Caco-2 (cell line): ENCODE results near the gene ZNF335. TPM values are rescaled to one million over a fixed set of nuclear protein-coding genes. Genes with fewer than 3 reads are reported as not detected.

Experiments
- BruUV-seq: library from RNA; stranded (reverse); fragments of 400-500 nt; replicated peaks from 2 replicates; lab custom pipeline; 2021; lab: Mats Ljungman, UMichigan
- CTCF ChIA-PET: fragments of 300-600 bp; sonication (Branson Sonifier 250); formaldehyde crosslinking; loops from one replicate; lab custom pipeline; 2022; ENCODE audit warnings: antibody characterized with exemption; lab: Charles Lee
- POLR2A ChIA-PET: fragments of 300-600 bp; sonication (Branson Sonifier 250); formaldehyde crosslinking; loops from one replicate; lab custom pipeline; 2022; ENCODE audit warnings: antibody characterized with exemption; lab: Charles Lee
- DNase-seq, 2 experiments: peaks; one replicate each; pipeline versions ENCODE4 v3.0.0 to v3.0.0-alpha.2; 2020 to 2022
- H3K27me3 ChIP-seq: replicated peaks from 2 replicates; pipeline ENCODE4 v1.6.0; 2011; ENCODE audit warnings: low read length; ENCODE audit not compliant: control insufficient read depth, insufficient read depth
- H3K36me3 ChIP-seq: 2 replicates; pipeline ENCODE4 v1.5.1; 2011; ENCODE audit warnings: low read length; ENCODE audit not compliant: control insufficient read depth, insufficient read depth
- H3K4me1 ChIP-seq: fragments of 250-450 bp; sonication (Bioruptor Pico); 2 replicates; pipeline ENCODE4 v1.5.1; 2020; ENCODE audit warnings: mild to moderate bottlenecking
- H3K4me3 ChIP-seq: 2 replicates; pipeline ENCODE4 v1.5.1; 2011; ENCODE audit warnings: low read depth, mild to moderate bottlenecking, control low read depth, low read length
- H3K9me3 ChIP-seq: fragments of 250-450 bp; sonication (Bioruptor Pico); 2 replicates; pipeline ENCODE4 v1.5.1; 2020; ENCODE audit warnings: mild to moderate bottlenecking, moderate library complexity
- H3K27ac Mint-ChIP-seq: one replicate; pipeline ENCODE4 v1.8.0; 2022; ENCODE audit warnings: mixed read lengths; ENCODE audit not compliant: unreplicated experiment
- H3K27me3 Mint-ChIP-seq: one replicate; pipeline ENCODE4 v1.8.0; 2022; ENCODE audit warnings: mixed read lengths; ENCODE audit not compliant: insufficient read depth, unreplicated experiment
- H3K36me3 Mint-ChIP-seq: one replicate; pipeline ENCODE4 v1.8.0; 2022; ENCODE audit warnings: mild to moderate bottlenecking, mixed read lengths; ENCODE audit not compliant: insufficient read depth, unreplicated experiment
- H3K4me1 Mint-ChIP-seq: one replicate; pipeline ENCODE4 v1.8.0; 2022; ENCODE audit warnings: low read depth, mixed read lengths; ENCODE audit not compliant: unreplicated experiment
- H3K4me3 Mint-ChIP-seq: one replicate; pipeline ENCODE4 v1.8.0; 2022; ENCODE audit warnings: mild to moderate bottlenecking, moderate library complexity, mixed read lengths; ENCODE audit not compliant: unreplicated experiment
- H3K9me3 Mint-ChIP-seq: one replicate; pipeline ENCODE4 v1.8.0; 2022; ENCODE audit warnings: mixed read lengths; ENCODE audit not compliant: unreplicated experiment
- intact Hi-C: fragments of 100-400 bp; cut with micrococcal nuclease; formaldehyde crosslinking; loops from one replicate; pipeline ENCODE4 v1.10.0; 2022; ENCODE audit not compliant: unreplicated experiment
- total RNA-seq: library from RNA; stranded (reverse); gene quantifications from 2 replicates; pipeline ENCODE4 v1.2.3, GENCODE V29; 2022
- TF ChIP-seq, protein P1 (sequence below), 2 experiments: fragments of 200-600 bp in 1 of 2; IDR thresholded peaks; 1 replicate in 1 of 2; 2 replicates in 1 of 2; pipeline versions ENCODE4 v1.5.1 to v1.8.0; 2011 to 2022; ENCODE audit warnings: antibody characterized with exemption in 1 of 2, control low read depth in 1 of 2, inconsistent platforms in 1 of 2, low read depth in 1 of 2, low read length in 1 of 2, mild to moderate bottlenecking in 1 of 2, moderate library complexity in 1 of 2; ENCODE audit not compliant: insufficient read depth in 1 of 2, severe bottlenecking in 1 of 2, unreplicated experiment in 1 of 2

Gene ZNF335
- total RNA-seq, 1 experiment from 2014 or later, result 35.1 TPM

DNA sequence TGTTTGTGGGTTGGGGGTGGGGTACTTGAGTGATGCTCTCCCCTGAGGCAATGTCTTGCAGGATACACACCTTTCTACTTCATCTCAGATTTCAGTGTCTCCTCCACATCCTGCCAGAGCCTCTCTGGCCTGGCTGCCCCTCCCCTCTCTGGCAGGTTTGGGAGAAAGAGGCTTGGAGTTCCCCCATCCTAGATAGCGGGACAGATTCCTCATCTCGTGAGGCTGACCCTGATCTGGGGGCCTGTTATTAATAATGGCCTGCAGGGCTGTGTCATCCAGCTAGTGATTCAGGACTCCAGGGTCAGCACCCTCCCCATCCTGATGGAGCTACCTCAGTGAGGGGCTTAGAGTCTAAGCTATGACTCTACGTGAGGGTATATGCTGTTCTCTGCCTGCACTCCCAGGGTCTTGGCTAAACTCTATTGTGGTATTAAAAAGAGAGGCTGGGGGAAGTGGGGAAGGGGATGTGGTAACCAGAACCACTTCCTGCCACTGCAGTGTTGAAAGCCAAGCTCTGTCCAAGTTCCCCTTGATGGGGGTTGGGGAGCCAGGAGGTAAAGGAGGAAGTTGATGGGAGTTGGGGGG is 33.0 kb upstream of the ZNF335 start:
- Mint-ChIP-seq H3K27ac (no peak overlapping the region), H3K4me1 (no peaks in the 10 kb centered on the region), H3K9me3 (no peaks in the 10 kb centered on the region), H3K27me3 (peaks cover 34% of the 10 kb centered on the region), H3K36me3 (no peaks in the 10 kb centered on the region), H3K4me3 (no peak overlapping the region)
- ChIA-PET POLR2A (no interaction called here), CTCF (interaction anchor here (1.2 kb wide), 1 partner anchor 18 kb away, joined by 4 read pairs; no protein-coding TSS in a partner anchor)
- BruUV-seq, result no TSS peak
- Histone ChIP-seq H3K27me3 (no peaks in the 10 kb centered on the region), H3K36me3 (no peaks in the 10 kb centered on the region), H3K4me1 (no peaks in the 10 kb centered on the region), H3K4me3 (no peak overlapping the region), H3K9me3 (no peaks in the 10 kb centered on the region)
- peak in 1 of 2 experiments; percentile 55 for DNase-seq
- TF ChIP-seq, protein P1, sequence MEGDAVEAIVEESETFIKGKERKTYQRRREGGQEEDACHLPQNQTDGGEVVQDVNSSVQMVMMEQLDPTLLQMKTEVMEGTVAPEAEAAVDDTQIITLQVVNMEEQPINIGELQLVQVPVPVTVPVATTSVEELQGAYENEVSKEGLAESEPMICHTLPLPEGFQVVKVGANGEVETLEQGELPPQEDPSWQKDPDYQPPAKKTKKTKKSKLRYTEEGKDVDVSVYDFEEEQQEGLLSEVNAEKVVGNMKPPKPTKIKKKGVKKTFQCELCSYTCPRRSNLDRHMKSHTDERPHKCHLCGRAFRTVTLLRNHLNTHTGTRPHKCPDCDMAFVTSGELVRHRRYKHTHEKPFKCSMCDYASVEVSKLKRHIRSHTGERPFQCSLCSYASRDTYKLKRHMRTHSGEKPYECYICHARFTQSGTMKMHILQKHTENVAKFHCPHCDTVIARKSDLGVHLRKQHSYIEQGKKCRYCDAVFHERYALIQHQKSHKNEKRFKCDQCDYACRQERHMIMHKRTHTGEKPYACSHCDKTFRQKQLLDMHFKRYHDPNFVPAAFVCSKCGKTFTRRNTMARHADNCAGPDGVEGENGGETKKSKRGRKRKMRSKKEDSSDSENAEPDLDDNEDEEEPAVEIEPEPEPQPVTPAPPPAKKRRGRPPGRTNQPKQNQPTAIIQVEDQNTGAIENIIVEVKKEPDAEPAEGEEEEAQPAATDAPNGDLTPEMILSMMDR (IDR thresholded peaks at IDR 0.05; ENCODE audit: insufficient read depth in 1 of 2, low read depth in 1 of 2, low read length in 1 of 2, severe bottlenecking in 1 of 2, unreplicated experiment in 1 of 2), result no peak
- intact Hi-C loops, result no loop called here

DNA sequence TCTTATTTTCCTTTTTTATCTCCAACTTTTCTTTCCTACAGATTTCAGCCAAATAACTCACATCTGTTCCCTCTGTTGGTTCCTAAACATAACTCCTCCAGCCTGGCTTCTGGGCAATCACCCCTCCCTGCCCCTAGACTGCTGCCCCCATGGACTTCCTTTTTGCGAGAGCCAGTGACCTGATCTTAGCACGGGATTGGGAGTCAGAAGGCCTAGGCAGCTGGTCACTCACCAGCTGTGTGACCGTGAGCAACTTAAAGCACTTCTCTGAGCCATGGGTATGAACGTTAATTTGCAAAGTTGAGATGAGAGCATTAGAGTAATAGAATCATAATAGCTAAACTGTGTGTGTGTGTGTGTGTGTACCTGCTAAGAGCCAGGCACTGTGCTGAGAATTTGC is 32.2 kb upstream of the ZNF335 start:
- H3K36me3 ChIP-seq, result no peaks in the 10 kb centered on the region
- POLR2A ChIA-PET, result no interaction called here
- Mint-ChIP-seq H3K27me3 (peaks cover 29% of the 10 kb centered on the region), H3K36me3 (no peaks in the 10 kb centered on the region), H3K27ac (no peak overlapping the region), H3K4me1 (no peaks in the 10 kb centered on the region), H3K9me3 (no peaks in the 10 kb centered on the region), H3K4me3 (no peak overlapping the region)
- intact Hi-C loops, result no loop called here
- no peaks in the 10 kb centered on the region for H3K4me1 ChIP-seq
- CTCF ChIA-PET, result interaction anchor here (1.2 kb wide), 1 partner anchor 17 kb away, joined by 4 read pairs; no protein-coding TSS in a partner anchor
- H3K9me3 ChIP-seq, result no peaks in the 10 kb centered on the region
- BruUV-seq, result no TSS peak
- TF ChIP-seq, protein P1 (IDR thresholded peaks at IDR 0.05; ENCODE audit: insufficient read depth in 1 of 2, low read depth in 1 of 2, low read length in 1 of 2, severe bottlenecking in 1 of 2, unreplicated experiment in 1 of 2), result no peak
- no peak for DNase-seq
- no peak overlapping the region for H3K4me3 ChIP-seq
- H3K27me3 ChIP-seq, result no peaks in the 10 kb centered on the region

DNA sequence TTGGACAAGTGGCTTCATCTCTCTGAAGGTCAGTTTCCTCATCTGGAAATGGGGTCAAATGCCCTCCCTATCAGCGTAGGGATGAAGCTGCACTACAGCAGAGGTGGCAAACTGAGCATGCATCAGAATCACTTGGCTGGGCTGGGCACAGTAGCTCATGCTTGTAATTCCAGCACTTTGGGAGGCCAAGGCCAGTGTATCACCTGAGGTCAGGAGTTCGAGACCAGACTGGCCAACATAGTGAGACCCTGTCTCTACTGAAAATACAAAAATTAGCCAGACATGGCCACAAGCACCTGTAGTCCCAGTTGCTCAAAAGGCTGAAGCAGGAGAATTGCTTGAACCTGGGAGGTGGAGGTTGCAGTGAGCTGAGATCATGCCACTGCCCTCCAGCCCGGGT is 30.0 kb upstream of the ZNF335 start:
- no peak overlapping the region for H3K27ac Mint-ChIP-seq
- no TSS peak for BruUV-seq
- DNase-seq, result no peak
- CTCF ChIA-PET, result interaction anchor here (2.1 kb wide), 1 partner anchor 15 kb away, joined by 8 read pairs; no protein-coding TSS in a partner anchor
- no peaks in the 10 kb centered on the region for H3K36me3 Mint-ChIP-seq
- H3K27me3 Mint-ChIP-seq, result peaks cover 30% of the 10 kb centered on the region
- Histone ChIP-seq H3K4me1 (no peaks in the 10 kb centered on the region), H3K27me3 (no peaks in the 10 kb centered on the region; the same call in 1 of the 2 replicates), H3K9me3 (no peaks in the 10 kb centered on the region), H3K36me3 (no peaks in the 10 kb centered on the region), H3K4me3 (no peak overlapping the region)
- no peaks in the 10 kb centered on the region for H3K4me1 Mint-ChIP-seq
- no peaks in the 10 kb centered on the region for H3K9me3 Mint-ChIP-seq
- POLR2A ChIA-PET, result no interaction called here
- no peak overlapping the region for H3K4me3 Mint-ChIP-seq
- TF ChIP-seq, protein P1 (IDR thresholded peaks at IDR 0.05; ENCODE audit: insufficient read depth in 1 of 2, low read depth in 1 of 2, low read length in 1 of 2, severe bottlenecking in 1 of 2, unreplicated experiment in 1 of 2), result no peak
- intact Hi-C loops, result no loop called here
